ENCODE measurements around the gene MAPRE2. TPM values are rescaled to one million over a fixed set of nuclear protein-coding genes. Genes with fewer than 3 reads are reported as not detected.

The MAPRE2 gene
- total RNA-seq, 4 donors from 2014 or later: 21.8 to 57.7 (median 40.0) TPM

GRCh38 chr18:35055105-35055504, 13.9 kb downstream of the MAPRE2 start:
- TF ChIP-seq CTCF (IDR thresholded peaks at IDR 0.05) (no peak), POLR2A (IDR thresholded peaks at IDR 0.05) (no peak)

GRCh38 chr18:35055726-35056125, 14.5 kb downstream of the MAPRE2 start:
- intact Hi-C loops (cut with DNase I; ENCODE audit: low total_unique reads): no loop called here
- H3K4me3 ChIP-seq (ENCODE audit: low read depth, poor library complexity, severe bottlenecking): no peak overlapping the region
- WGBS, 2 donors: 89 to 95% methylated on average over 2 of the region's 2 CpGs
- TF ChIP-seq CTCF (IDR thresholded peaks at IDR 0.05): no peak
- TF ChIP-seq POLR2A (IDR thresholded peaks at IDR 0.05): no peak
- DNase-seq (ENCODE audit: low spot score in 2 of 2): no peak

More at GRCh38 chr18:35055105-35055504, 13.9 kb downstream of the MAPRE2 start:
- no peak for DNase-seq (ENCODE audit: low spot score in 2 of 2)
- intact Hi-C loops (cut with DNase I; ENCODE audit: low total_unique reads): no loop called here
- 94% methylated on average over 7 of the region's 7 CpGs for WGBS, 2 donors
- no peak overlapping the region for H3K4me3 ChIP-seq (ENCODE audit: low read depth, poor library complexity, severe bottlenecking)

- WGBS, 2 donors: 84 to 88% methylated on average over 5 of the region's 5 CpGs
Measured at GRCh38 chr18:35059280-35059927, 18.2 kb downstream of the MAPRE2 start.

GRCh38 chr18:35060122-35060815, 19.1 kb downstream of the MAPRE2 start:
- DNase-seq (ENCODE audit: low spot score in 2 of 2): no peak

More at GRCh38 chr18:35059280-35059927, 18.2 kb downstream of the MAPRE2 start:
- TF ChIP-seq POLR2A (IDR thresholded peaks at IDR 0.05): no peak
- TF ChIP-seq CTCF (IDR thresholded peaks at IDR 0.05): no peak
- H3K4me3 ChIP-seq (ENCODE audit: low read depth, poor library complexity, severe bottlenecking): no peak overlapping the region
- intact Hi-C loops (cut with DNase I; ENCODE audit: low total_unique reads): no loop called here
- DNase-seq (ENCODE audit: low spot score in 2 of 2): no peak

GRCh38 chr18:35061336-35061735, 20.1 kb downstream of the MAPRE2 start:
- no peak overlapping the region for H3K4me3 ChIP-seq (ENCODE audit: low read depth, poor library complexity, severe bottlenecking)
- no peak for DNase-seq (ENCODE audit: low spot score in 2 of 2)
- TF ChIP-seq CTCF (IDR thresholded peaks at IDR 0.05) (no peak), POLR2A (IDR thresholded peaks at IDR 0.05) (no peak)
- WGBS, 2 donors: 91 to 95% methylated on average over 7 of the region's 7 CpGs
- intact Hi-C loops (cut with DNase I; ENCODE audit: low total_unique reads): no loop called here

More at GRCh38 chr18:35060122-35060815, 19.1 kb downstream of the MAPRE2 start:
- no peak for TF ChIP-seq POLR2A (IDR thresholded peaks at IDR 0.05)
- TF ChIP-seq CTCF (IDR thresholded peaks at IDR 0.05): no peak
- WGBS, 2 donors: 77 to 80% methylated on average over 9 of the region's 9 CpGs
- intact Hi-C loops (cut with DNase I; ENCODE audit: low total_unique reads): no loop called here
- no peak overlapping the region for H3K4me3 ChIP-seq (ENCODE audit: low read depth, poor library complexity, severe bottlenecking)

Measured in lower leg skin (tissue), 4 donors.